Measurements from ENCODE around the gene TRPM3.

TRPM3 gene

DNA sequence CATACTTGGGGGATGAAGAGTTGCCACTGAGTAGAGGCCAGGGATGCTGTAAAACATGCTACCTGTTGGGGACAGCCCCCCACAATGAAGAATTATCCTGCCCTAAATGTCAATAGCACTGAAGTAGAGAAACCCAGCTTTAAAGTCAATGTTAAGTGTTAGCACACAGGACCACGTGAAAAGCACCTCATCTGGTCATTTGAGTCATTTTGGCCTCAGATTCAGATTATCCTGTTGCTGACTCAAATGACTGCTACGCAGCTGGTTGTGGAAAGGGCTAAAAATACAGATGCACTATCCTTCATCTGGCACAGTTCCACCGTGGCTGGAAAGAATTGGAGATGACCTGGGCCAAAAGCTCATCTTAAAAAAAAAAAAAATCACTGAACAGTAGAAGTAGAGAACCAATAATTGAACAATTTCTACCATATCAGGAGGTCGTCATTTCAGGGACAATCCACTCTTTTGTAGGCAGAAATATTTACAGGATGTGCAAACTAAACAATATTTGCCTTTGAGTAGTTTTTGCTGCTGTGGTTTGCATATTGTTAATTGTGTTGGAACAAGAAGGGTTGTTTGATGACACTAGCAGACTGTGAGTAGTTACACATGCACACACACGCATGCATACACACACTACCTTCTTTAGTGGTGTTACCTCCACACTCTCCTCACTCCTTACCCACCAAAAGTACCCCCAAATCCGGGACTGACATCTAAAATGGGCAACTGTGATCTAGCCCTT lies 511.7 kb downstream of the TRPM3 start:
- no peak overlapping the region for H3K27ac ChIP-seq
- TF ChIP-seq, protein P1, sequence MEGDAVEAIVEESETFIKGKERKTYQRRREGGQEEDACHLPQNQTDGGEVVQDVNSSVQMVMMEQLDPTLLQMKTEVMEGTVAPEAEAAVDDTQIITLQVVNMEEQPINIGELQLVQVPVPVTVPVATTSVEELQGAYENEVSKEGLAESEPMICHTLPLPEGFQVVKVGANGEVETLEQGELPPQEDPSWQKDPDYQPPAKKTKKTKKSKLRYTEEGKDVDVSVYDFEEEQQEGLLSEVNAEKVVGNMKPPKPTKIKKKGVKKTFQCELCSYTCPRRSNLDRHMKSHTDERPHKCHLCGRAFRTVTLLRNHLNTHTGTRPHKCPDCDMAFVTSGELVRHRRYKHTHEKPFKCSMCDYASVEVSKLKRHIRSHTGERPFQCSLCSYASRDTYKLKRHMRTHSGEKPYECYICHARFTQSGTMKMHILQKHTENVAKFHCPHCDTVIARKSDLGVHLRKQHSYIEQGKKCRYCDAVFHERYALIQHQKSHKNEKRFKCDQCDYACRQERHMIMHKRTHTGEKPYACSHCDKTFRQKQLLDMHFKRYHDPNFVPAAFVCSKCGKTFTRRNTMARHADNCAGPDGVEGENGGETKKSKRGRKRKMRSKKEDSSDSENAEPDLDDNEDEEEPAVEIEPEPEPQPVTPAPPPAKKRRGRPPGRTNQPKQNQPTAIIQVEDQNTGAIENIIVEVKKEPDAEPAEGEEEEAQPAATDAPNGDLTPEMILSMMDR (conservative IDR thresholded peaks at IDR 0.05; ENCODE audit: low read depth, low read length) = no peak

DNA sequence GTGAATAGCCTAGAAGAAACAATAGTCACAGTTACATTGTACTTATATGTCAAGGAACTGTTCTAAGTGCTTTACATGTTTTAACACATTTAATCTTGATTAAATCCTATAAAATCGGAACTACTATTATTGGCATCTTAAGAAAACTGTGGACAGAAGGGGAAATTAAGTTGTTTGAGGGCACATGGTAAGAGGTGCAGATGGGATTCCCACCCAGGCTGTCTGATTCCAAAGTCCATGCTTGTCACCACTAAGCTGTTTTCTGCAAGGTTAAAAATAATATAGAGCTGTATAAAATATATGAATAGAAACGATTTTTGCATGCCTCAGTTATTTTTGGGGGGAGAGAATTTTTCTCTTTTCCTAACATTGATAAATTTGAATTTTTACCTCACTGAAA lies 512.4 kb downstream of the TRPM3 start:
- Histone ChIP-seq H4K20me1 (ENCODE audit: insufficient read depth) (no peaks in the 10 kb centered on the region), H2AFZ (ENCODE audit: low read depth) (no peak overlapping the region), H3K36me3 (ENCODE audit: insufficient read depth) (no peaks in the 10 kb centered on the region), H3K27ac (no peak overlapping the region), H3K27me3 (ENCODE audit: insufficient read depth, low read depth) (no peaks in the 10 kb centered on the region), H3K79me2 (ENCODE audit: insufficient read depth, low read depth) (no peaks in the 10 kb centered on the region), H3K4me3 (IDR thresholded peaks at IDR 0.05; ENCODE audit: insufficient read depth, low read depth, low read length) (no peak overlapping the region), H3K4me1 (ENCODE audit: low read depth, poor library complexity, severe bottlenecking) (no peaks in the 10 kb centered on the region), H3K4me2 (no peak overlapping the region), H3K9ac (no peak overlapping the region)
- TF ChIP-seq, protein P1 (conservative IDR thresholded peaks at IDR 0.05; ENCODE audit: low read depth, low read length) = no peak

More for the DNA sequence above, 511.7 kb downstream of the TRPM3 start:
- no peaks in the 10 kb centered on the region for H3K4me1 ChIP-seq (ENCODE audit: low read depth, poor library complexity, severe bottlenecking)
- H3K4me2 ChIP-seq = no peak overlapping the region
- H3K36me3 ChIP-seq (ENCODE audit: insufficient read depth) = no peaks in the 10 kb centered on the region
- no peaks in the 10 kb centered on the region for H3K27me3 ChIP-seq (ENCODE audit: insufficient read depth, low read depth)
- no peak overlapping the region for H3K9ac ChIP-seq
- H3K4me3 ChIP-seq (IDR thresholded peaks at IDR 0.05; ENCODE audit: insufficient read depth, low read depth, low read length) = no peak overlapping the region
- no peaks in the 10 kb centered on the region for H3K79me2 ChIP-seq (ENCODE audit: insufficient read depth, low read depth)
- no peaks in the 10 kb centered on the region for H4K20me1 ChIP-seq (ENCODE audit: insufficient read depth)
- no peak overlapping the region for H2AFZ ChIP-seq (ENCODE audit: low read depth)

DNA sequence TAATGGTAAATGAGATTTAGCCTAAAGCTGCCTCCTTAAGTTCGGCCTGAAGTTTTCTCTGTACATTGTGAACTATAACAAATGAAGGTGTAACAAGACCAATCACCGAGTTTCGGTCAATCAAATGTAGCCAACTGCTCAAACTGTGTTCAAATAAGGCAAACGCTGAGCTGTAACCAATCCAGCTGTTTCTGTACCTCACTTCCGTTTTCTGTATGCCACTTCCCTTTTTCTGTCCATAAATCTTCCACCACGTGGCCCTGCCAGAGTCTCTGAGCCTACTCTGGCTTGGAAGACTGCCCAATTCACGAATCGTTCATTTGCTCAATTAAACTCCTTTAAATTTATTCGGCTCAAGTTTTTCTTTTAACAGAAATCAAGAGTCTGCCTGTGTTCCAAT lies 513.5 kb downstream of the TRPM3 start:
- H3K4me1 ChIP-seq (ENCODE audit: low read depth, poor library complexity, severe bottlenecking) = no peaks in the 10 kb centered on the region
- H3K27ac ChIP-seq = no peak overlapping the region
- H4K20me1 ChIP-seq (ENCODE audit: insufficient read depth) = no peaks in the 10 kb centered on the region
- H2AFZ ChIP-seq (ENCODE audit: low read depth) = no peak overlapping the region; the same call in 1 of the 2 replicates
- H3K79me2 ChIP-seq (ENCODE audit: insufficient read depth, low read depth) = no peaks in the 10 kb centered on the region
- no peaks in the 10 kb centered on the region for H3K27me3 ChIP-seq (ENCODE audit: insufficient read depth, low read depth)
- TF ChIP-seq, protein P1 (conservative IDR thresholded peaks at IDR 0.05; ENCODE audit: low read depth, low read length) = no peak
- no peak overlapping the region for H3K9ac ChIP-seq
- H3K36me3 ChIP-seq (ENCODE audit: insufficient read depth) = no peaks in the 10 kb centered on the region
- H3K4me2 ChIP-seq = no peak overlapping the region
- no peak overlapping the region for H3K4me3 ChIP-seq (IDR thresholded peaks at IDR 0.05; ENCODE audit: insufficient read depth, low read depth, low read length)

DNA sequence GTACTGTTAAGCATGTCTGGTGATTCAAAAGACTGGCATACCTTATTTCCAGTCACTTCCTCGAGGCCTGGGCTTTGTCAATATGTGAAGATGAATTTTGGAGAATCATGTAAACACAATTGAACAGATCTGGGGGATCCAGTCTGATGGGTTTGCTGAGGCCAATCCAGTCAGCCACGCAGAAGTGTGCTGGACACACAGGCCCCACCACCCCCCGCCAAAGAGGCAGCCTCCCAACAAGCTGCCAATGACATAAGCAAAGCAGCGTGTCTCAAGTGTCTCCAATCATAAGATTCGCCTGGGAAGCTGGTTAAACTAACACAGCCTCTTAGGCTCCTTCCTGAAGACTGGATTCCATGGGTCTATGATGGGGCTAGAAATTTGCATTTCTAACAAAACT lies 514.1 kb downstream of the TRPM3 start:
- TF ChIP-seq, protein P1 (conservative IDR thresholded peaks at IDR 0.05; ENCODE audit: low read depth, low read length) = no peak
- Histone ChIP-seq H3K36me3 (ENCODE audit: insufficient read depth) (no peaks in the 10 kb centered on the region), H4K20me1 (ENCODE audit: insufficient read depth) (no peaks in the 10 kb centered on the region), H2AFZ (ENCODE audit: low read depth) (no peak overlapping the region), H3K4me2 (no peak overlapping the region), H3K27me3 (ENCODE audit: insufficient read depth, low read depth) (no peaks in the 10 kb centered on the region), H3K27ac (no peak overlapping the region), H3K4me1 (ENCODE audit: low read depth, poor library complexity, severe bottlenecking) (no peaks in the 10 kb centered on the region), H3K9ac (no peak overlapping the region), H3K79me2 (ENCODE audit: insufficient read depth, low read depth) (no peaks in the 10 kb centered on the region), H3K4me3 (IDR thresholded peaks at IDR 0.05; ENCODE audit: insufficient read depth, low read depth, low read length) (no peak overlapping the region)

Data from KMS-11 (cell line).